NCI-H128 (cell line): ENCODE measurements around the gene KIRREL3.
"Not testable (repeated sequence)": the region's sequence is repeated elsewhere in the genome, so short reads cannot be mapped to it uniquely, and the experiment has no call there.

Experiments
- DNase-seq: peaks from one replicate; lab custom pipeline; 2025; ENCODE audit not compliant: unreplicated experiment; lab: John Stamatoyannopoulos, UW

KIRREL3 gene

DNA sequence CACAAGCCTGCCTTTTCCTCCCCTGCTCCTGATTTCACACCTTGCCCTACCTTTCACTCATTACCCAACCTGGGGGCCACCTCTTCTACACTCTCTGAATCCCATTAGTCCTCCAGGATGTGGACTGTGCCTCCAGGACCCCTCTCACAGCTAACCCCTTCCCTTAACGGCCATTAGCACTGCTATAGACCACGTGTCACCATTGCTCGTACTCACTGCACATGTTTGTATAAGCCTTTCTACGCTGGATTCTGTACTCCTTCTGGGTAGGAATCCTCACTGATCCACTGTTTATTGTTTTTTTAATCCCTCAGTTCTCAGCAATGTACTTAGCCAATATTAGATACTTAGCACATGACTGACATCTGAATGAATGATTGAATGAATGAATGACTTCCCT is 40.9 kb downstream of the KIRREL3 start:
- no peak for DNase-seq

DNA sequence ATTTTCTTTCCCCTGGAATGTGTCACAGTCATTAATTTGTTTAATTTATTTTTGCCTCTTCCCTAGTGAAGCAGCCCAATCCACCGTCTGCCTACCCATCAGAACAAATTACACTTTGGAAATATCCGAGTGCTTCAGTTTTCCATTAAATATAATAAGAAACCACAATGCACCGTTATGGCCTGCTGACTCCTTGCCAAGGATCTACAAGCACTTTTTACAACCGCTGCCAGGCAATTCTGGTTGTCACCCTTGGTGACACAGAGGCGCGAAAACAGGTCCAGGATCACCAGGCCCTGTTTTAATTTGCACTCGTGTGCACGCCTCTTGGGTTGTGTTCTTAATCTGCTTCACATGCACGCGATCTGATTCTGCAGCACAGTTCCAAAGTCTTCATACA is 43.9 kb downstream of the KIRREL3 start:
- DNase-seq = no peak

- not testable (repeated sequence) for DNase-seq
Observed at GRCh38 chr11:126952533-126952932, 48.0 kb downstream of the KIRREL3 start.

DNA sequence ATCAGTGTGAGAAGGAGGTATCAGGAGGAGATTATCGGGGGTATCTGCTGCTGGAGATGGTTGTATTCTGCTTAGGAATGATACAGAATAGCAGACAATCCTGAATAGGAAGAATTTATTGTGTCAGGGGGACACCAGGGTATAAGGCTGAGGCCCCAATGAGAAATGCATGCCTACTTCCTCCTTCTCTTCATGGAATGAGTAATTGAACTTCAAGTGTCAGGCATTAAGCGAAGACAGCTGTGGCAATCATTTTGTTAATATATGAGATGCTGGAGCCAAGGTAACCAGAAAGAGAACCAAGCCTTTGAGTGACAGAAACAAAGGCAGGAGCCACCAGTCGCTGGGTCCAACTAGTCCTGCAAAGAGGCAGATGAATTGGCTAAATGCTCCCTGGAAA is 49.1 kb downstream of the KIRREL3 start:
- no peak for DNase-seq

DNA sequence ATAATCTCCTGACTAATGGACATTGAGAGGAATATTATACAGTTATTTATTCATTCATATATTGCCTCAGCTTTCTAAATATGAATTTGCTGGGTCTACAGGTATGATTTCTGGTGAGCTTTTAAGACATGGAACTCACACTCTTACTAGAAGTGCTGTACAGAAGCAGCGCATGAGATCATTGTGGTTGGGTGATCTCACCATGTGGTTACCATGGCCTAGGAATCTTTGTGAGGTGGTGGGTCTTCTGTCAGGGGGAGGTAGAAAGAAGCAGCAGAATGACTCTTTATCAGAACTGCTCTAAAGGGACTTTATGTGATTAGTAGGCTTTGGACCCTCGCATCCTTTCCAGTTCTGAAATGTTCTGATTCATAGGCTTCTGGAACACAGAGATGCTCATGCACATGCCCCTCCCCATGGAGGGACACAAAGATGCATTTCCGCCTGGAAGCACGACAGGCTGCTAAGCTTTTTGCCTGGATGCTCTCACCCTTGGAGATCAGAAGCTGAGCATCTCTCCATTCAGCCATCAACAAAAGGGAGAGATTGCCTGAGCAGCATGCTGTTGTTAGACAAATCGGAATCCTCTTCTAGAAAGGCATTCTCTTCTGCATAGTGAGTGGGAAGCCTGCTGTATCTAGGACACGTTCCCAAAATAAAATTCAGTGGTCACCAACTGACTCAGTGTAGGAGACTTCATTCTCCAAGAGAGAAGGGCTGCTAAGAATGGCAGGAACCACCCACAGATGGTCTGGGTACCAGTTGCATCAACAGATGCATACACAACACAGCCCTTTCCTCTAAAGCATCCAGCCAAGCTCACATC is 51.3 kb downstream of the KIRREL3 start:
- no peak for DNase-seq

- DNase-seq = no peak
Observed at GRCh38 chr11:126948563-126948962, 52.0 kb downstream of the KIRREL3 start.

- DNase-seq = no peak
Observed at GRCh38 chr11:126945319-126945718, 55.3 kb downstream of the KIRREL3 start.

DNA sequence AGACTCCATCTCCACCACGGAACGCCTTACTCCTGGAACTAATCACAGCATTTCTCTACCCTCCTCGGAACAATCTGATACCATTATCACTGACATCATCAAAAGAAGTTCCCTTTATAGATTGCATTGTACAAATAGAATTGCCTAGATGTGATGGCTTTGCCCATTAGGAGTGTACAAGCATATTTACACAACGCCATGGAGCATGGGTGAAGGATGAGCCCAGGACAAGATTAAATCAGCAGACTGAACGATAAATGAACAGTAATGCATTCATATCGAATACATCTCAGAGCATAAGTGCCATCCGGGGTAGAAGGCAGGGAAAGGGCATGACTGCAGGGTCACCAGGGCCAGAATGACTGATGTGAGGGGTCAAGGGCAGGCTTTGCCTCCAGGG is 57.3 kb downstream of the KIRREL3 start:
- no peak for DNase-seq

GRCh38 chr11:126942146-126942545 is 58.4 kb downstream of the KIRREL3 start:
- no peak for DNase-seq

GRCh38 chr11:126939552-126939951 is 61.0 kb downstream of the KIRREL3 start:
- no peak for DNase-seq

DNA sequence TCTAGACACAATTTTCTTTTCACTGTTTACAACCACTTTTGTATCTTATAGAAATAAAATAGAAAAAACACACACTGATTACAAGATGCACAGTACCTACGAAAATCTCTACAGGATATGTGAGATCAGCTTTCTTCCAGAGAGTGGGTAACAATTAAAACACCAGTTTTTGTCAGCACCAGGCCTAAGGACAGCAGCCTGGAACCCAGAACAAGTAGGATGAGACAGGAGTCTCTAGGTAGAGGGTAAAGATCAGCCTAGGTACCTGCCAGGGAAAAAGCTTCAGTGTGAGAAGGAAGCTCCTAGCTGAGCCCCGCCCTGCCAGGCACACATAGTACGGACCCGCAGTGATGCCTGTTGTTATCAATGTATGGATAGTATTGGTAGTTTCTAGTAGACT is 61.9 kb downstream of the KIRREL3 start:
- DNase-seq = no peak

DNA sequence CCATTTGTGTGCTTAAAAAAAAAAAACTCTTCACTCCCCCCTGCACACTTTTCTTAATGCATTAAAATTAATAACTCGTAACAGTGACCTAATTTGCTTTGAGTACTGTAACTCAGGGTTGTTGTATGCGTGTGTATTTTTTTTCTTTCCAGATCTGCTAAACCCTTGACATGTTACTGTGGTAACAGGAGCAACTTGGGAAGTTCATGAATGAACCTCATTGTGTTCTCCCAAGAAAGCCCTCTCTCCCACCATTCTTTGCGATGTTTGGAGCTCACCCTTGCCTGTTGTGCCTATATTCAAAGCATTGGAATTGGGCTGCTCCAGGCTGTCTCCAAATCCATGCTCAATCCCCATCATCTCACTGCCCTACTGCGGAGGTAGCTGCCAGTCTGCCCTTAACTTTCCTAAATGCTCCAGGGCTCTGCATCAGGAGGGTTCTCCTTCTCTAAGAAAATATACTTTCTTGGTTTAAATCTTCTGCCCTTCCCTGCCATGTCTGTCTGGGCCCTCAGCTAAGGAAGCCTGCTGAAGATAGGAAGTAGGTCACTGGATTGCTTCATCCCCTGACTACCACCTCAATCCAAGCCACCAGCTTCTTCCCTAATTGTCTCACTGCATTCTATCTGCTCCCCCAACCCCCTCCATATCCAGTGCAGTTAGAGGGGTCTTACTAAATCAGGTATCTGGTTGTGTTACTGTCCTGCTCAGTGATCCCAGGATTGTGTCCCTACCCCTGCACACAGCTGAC is 70.3 kb downstream of the KIRREL3 start:
- no peak for DNase-seq

GRCh38 chr11:126929179-126930061 is 71.2 kb downstream of the KIRREL3 start:
- DNase-seq = no peak

DNA sequence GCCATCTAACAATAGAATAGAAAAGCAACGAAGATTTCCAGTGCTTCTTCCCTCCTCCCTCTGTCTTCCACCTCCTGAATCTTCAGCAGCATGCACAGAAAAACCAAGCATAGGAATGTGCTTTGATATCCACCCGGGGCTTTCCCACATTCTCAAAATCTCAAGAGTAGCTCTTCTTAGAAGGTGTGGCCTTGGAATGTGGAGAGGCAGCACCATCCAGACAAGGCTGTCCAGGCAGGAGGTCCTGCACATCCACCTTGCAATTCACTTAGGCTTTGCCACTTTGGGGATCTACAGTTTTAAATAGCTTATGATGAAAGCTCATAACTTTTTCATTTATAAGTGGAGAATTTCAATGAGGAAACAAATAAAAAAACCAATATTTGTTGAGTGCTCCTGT is 72.9 kb downstream of the KIRREL3 start:
- no peak for DNase-seq

- no peak for DNase-seq
Observed at GRCh38 chr11:126926376-126926791, 74.2 kb downstream of the KIRREL3 start.

DNA sequence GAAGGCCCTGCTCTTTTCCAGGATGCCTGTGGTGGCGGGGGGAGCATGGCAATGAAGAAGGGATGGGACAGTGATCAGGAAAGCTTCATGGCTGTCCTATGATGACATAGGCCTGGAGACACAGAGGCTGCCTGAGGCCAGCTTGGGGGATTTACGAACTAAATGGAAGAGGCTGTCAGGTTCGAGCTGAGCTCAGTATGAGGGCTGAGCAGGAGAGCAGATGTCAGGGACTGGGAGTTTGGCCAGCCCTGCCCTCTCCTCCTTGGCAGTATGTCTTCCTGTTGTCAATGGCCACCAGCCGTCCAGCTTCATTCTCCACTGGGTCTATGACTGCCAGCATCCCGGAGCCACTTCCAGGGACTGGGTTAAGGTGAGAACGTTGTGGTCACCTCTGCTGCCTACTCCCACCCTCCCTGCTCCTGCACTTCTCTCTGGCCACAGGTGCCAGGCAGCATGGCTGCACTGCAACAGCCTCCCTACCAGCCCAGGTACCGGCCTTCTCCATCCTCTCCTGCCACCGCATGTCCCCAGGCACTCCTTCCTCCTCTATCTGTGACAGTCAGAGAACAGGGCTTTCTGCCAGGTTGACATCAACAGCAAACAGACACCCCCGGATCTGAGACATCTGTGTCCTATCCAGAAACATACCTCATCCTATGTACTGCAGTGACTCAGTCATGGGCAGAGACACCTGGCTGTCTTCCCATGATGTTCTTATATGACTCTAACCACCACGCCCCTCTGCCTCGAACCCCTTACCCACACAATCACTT is 75.1 kb downstream of the KIRREL3 start:
- no peak for DNase-seq

GRCh38 chr11:126924376-126925040 is 76.1 kb downstream of the KIRREL3 start:
- no peak for DNase-seq

GRCh38 chr11:126920833-126921232 is 79.7 kb downstream of the KIRREL3 start:
- DNase-seq = no peak

GRCh38 chr11:126919147-126919823 is 81.3 kb downstream of the KIRREL3 start:
- DNase-seq = no peak

- DNase-seq = no peak
Observed at GRCh38 chr11:126918556-126918955, 82.0 kb downstream of the KIRREL3 start.
